ENCODE data around the gene TNFRSF8.

GRCh38 chr1:12071892-12072291 is 8.8 kb downstream of the TNFRSF8 start:
- TF ChIP-seq CTCF (IDR thresholded peaks at IDR 0.05) (no peak), POLR2A (IDR thresholded peaks at IDR 0.05) (no peak)

Data from esophagus squamous epithelium (tissue), 4 donors.